ENCODE data around the gene SPATA33. TPM values are rescaled to one million over a fixed set of nuclear protein-coding genes. Genes with fewer than 3 reads are reported as not detected.
"Not testable (repeated sequence)": the region's sequence is repeated elsewhere in the genome, so short reads cannot be mapped to it uniquely, and the experiment has no call there.

Gene SPATA33
- total RNA-seq, 4 donors from 2014 or later: 6.0 to 8.9 (median 7.5) TPM

DNA sequence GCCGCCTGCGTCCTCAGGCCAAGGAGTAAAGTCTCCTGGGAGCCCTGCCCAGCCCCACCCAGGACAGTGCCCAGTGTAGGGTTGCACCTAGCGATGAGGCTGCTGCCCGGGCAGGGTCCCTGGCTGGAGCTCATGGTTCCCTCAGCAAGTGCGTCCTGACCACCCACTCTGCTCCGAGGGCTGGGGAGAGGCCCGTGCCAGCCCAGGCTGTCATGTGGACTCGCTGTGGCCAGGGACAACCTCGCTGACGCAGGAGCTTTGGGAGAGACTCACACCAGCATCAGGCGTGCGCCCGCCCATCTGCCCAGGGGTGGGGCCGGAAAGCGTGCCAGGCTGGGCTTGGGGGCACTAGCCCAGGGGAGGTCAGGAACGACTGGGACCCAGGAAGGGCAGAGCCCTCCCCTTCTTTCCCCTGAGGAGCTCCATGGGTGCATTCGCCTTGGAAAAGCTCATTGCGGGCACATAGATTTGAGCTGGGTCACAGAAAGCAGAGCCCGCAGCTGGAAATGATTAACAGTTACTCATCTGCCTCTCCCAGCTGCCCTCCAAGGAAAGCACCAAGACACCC lies 24.5 kb upstream of the SPATA33 start:
- no peak for TF ChIP-seq POLR2A (IDR thresholded peaks at IDR 0.05)
- TF ChIP-seq, protein P1, sequence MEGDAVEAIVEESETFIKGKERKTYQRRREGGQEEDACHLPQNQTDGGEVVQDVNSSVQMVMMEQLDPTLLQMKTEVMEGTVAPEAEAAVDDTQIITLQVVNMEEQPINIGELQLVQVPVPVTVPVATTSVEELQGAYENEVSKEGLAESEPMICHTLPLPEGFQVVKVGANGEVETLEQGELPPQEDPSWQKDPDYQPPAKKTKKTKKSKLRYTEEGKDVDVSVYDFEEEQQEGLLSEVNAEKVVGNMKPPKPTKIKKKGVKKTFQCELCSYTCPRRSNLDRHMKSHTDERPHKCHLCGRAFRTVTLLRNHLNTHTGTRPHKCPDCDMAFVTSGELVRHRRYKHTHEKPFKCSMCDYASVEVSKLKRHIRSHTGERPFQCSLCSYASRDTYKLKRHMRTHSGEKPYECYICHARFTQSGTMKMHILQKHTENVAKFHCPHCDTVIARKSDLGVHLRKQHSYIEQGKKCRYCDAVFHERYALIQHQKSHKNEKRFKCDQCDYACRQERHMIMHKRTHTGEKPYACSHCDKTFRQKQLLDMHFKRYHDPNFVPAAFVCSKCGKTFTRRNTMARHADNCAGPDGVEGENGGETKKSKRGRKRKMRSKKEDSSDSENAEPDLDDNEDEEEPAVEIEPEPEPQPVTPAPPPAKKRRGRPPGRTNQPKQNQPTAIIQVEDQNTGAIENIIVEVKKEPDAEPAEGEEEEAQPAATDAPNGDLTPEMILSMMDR (IDR thresholded peaks at IDR 0.05): no peak
- no peak for DNase-seq
- H3K9me3 ChIP-seq: no peaks in the 10 kb centered on the region
- WGBS, 2 donors: 63 to 86% methylated on average over 1 to 12 of the region's 19 CpGs
- intact Hi-C loops (cut with DNase I): no loop called here
- H3K27ac ChIP-seq: no peak overlapping the region
- H3K27me3 ChIP-seq: no peaks in the 10 kb centered on the region
- no peaks in the 10 kb centered on the region for H3K36me3 ChIP-seq
- H3K4me3 ChIP-seq (replicated peaks in 1 of 3): no peak overlapping the region
- H3K4me1 ChIP-seq: no peaks in the 10 kb centered on the region

DNA sequence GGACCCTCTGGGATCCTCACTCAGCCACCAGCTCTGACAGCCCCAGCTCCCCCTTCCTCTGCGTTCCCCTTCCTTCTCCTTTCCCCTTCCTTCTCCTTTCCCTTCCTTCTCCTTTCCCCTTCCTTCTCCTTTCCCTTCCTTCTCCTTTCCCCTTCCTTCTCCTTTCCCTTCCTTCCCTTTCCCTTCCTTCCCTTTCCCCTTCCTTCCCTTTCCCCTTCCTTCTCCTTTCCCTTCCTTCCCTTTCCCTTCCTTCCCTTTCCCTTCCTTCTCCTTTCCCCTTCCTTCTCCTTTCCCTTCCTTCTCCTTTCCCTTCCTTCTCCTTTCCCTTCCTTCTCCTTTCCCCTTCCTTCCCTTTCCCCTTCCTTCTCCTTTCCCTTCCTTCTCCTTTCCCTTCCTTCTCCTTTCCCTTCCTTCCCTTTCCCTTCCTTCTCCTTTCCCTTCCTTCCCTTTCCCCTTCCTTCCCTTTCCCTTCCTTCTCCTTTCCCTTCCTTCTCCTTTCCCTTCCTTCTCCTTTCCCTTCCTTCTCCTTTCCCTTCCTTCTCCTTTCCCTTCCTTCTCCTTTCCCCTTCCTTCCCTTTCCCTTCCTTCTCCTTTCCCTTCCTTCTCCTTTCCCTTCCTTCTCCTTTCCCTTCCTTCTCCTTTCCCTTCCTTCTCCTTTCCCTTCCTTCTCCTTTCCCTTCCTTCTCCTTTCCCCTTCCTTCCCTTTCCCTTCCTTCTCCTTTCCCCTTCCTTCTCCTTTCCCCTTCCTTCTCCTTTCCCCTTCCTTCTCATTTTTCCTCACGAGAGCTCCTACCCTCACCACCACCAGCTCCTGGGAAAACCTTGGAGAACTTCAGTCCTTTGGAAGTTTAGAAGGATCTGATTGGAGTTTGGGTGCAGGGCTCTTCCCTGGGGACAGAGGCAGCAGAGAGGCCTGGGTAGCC lies 22.9 kb upstream of the SPATA33 start:
- H3K4me3 ChIP-seq (replicated peaks in 1 of 3); H3K27me3 ChIP-seq; H3K36me3 ChIP-seq; H3K4me1 ChIP-seq; DNase-seq; intact Hi-C loops (cut with DNase I); H3K9me3 ChIP-seq; H3K27ac ChIP-seq: not testable (repeated sequence)
- WGBS, 2 donors: 62 to 65% methylated on average over 2 of the region's 2 CpGs

GRCh38 chr16:89636663-89637062 lies 21.0 kb upstream of the SPATA33 start:
- Histone ChIP-seq H3K36me3 (no peaks in the 10 kb centered on the region), H3K4me1 (peaks cover 0 to 10% of the 10 kb centered on the region in 2 donors), H3K27me3 (no peaks in the 10 kb centered on the region), H3K27ac (no peak overlapping the region), H3K4me3 (replicated peaks in 1 of 3) (no peak overlapping the region), H3K9me3 (no peaks in the 10 kb centered on the region)
- intact Hi-C loops (cut with DNase I): no loop called here
- WGBS, 2 donors: 81% methylated on average over 10 to 11 of the region's 12 CpGs
- DNase-seq: no peak
- TF ChIP-seq POLR2A (IDR thresholded peaks at IDR 0.05): no peak
- TF ChIP-seq, protein P1 (IDR thresholded peaks at IDR 0.05): no peak

- TF ChIP-seq POLR2A (IDR thresholded peaks at IDR 0.05): no peak
- TF ChIP-seq, protein P1 (IDR thresholded peaks at IDR 0.05): no peak
- intact Hi-C loops (cut with DNase I): no loop called here
- H3K9me3 ChIP-seq: no peaks in the 10 kb centered on the region
- no peak overlapping the region for H3K27ac ChIP-seq
- H3K27me3 ChIP-seq: no peaks in the 10 kb centered on the region
- no peaks in the 10 kb centered on the region for H3K36me3 ChIP-seq
- peaks cover 0 to 10% of the 10 kb centered on the region in 2 donors for H3K4me1 ChIP-seq
- 66 to 73% methylated on average over 6 to 7 of the region's 10 CpGs for WGBS, 2 donors
- no peak overlapping the region for H3K4me3 ChIP-seq (replicated peaks in 1 of 3)
- no peak for DNase-seq
These were observed 20.3 kb upstream of the SPATA33 start for GRCh38 chr16:89637379-89637778.

DNA sequence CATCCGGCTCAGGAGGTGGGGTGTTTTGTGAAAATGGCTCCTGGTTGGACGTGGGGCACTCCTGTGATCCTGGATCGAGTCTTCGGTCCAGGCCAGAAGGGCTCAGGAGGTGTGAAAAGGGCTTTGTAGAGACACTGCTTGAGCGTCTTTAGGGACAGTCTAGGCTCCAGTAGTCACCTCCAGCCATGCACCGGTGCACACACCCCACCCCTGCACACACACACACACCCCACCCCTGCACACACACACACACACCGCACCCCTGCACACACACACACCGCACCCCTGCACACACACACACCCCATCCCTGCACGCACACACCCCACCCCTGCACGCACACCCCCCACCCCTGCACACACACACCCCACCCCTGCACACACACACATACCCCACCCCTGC lies 19.2 kb upstream of the SPATA33 start:
- no peak for TF ChIP-seq POLR2A (IDR thresholded peaks at IDR 0.05)
- TF ChIP-seq, protein P1 (IDR thresholded peaks at IDR 0.05): no peak
- intact Hi-C loops (cut with DNase I): no loop called here
- no peaks in the 10 kb centered on the region for H3K27me3 ChIP-seq

More for the DNA sequence above, 19.2 kb upstream of the SPATA33 start:
- no peak overlapping the region for H3K27ac ChIP-seq
- H3K9me3 ChIP-seq: no peaks in the 10 kb centered on the region
- peaks cover 0 to 10% of the 10 kb centered on the region in 2 donors for H3K4me1 ChIP-seq
- WGBS, 2 donors: 60 to 71% methylated on average over 10 of the region's 10 CpGs
- H3K36me3 ChIP-seq: no peaks in the 10 kb centered on the region
- DNase-seq: no peak
- H3K4me3 ChIP-seq (replicated peaks in 1 of 3): no peak overlapping the region
